Fibroblast of villous mesenchyme (primary cell): Measurements from ENCODE around the gene SCGB1A1. TPM values are rescaled to one million over a fixed set of nuclear protein-coding genes. Genes with fewer than 3 reads are reported as not detected.

ENCODE experiments used
- DNase-seq: peaks from one replicate; pipeline ENCODE4 v3.0.0-alpha.2; 2010; ENCODE audit warnings: low read depth
- H3K4me3 ChIP-seq: 2 replicates; pipeline ENCODE4 v1.5.1; 2011; ENCODE audit warnings: low read depth, mild to moderate bottlenecking, low read length
- CTCF ChIP-seq: IDR thresholded peaks from 2 replicates; pipeline ENCODE4 v1.5.1; 2012; ENCODE audit warnings: low read depth, mild to moderate bottlenecking, low read length; ENCODE audit not compliant: insufficient read depth
- total RNA-seq: library from RNA; depleted of rRNA; stranded (reverse); fragments of >200 nt; gene quantifications from 2 replicates; pipeline ENCODE4 v1.2.3, GENCODE V29; 2012

Gene SCGB1A1
- total RNA-seq, 1 donor = not detected

- no peak for TF ChIP-seq CTCF
- no peak overlapping the region for H3K4me3 ChIP-seq
- DNase-seq = no peak
Observed at GRCh38 chr11:62462508-62462892, 43.7 kb downstream of the SCGB1A1 start.

GRCh38 chr11:62463121-62463542, 44.3 kb downstream of the SCGB1A1 start:
- TF ChIP-seq CTCF = no peak

GRCh38 chr11:62464655-62465054, 45.8 kb downstream of the SCGB1A1 start:
- no peak overlapping the region for H3K4me3 ChIP-seq
- TF ChIP-seq CTCF = no peak
- DNase-seq = no peak

More at GRCh38 chr11:62463121-62463542, 44.3 kb downstream of the SCGB1A1 start:
- no peak overlapping the region for H3K4me3 ChIP-seq
- DNase-seq = no peak

GRCh38 chr11:62466444-62466843, 47.6 kb downstream of the SCGB1A1 start:
- DNase-seq = peak; percentile 38
- TF ChIP-seq CTCF = no peak
- no peak overlapping the region for H3K4me3 ChIP-seq

GRCh38 chr11:62468577-62468976, 49.7 kb downstream of the SCGB1A1 start:
- H3K4me3 ChIP-seq = no peak overlapping the region
- DNase-seq = no peak
- TF ChIP-seq CTCF = no peak

- no peak for TF ChIP-seq CTCF
- no peak for DNase-seq
- no peak overlapping the region for H3K4me3 ChIP-seq
Observed at GRCh38 chr11:62471603-62472002, 52.8 kb downstream of the SCGB1A1 start.
